IMR-90 (cell line): ENCODE measurements around the gene SIGLEC12. TPM values are rescaled to one million over a fixed set of nuclear protein-coding genes. Genes with fewer than 3 reads are reported as not detected.

ENCODE experiments used
- ATAC-seq: fragments of 200-7000 bp; cut with Tn5 transposase; 2 replicates; pipeline ENCODE4 v1.9.1; 2020; ENCODE audit warnings: low read depth, mild to moderate bottlenecking, moderate library complexity
- BruUV-seq: library from RNA; stranded (reverse); fragments of 400-500 nt; replicated peaks from 2 replicates; lab custom pipeline; 2021; lab: Mats Ljungman, UMichigan
- CTCF ChIA-PET: fragments of 300-600 bp; formaldehyde crosslinking; extraction: SDS; loops from one replicate; lab custom pipeline; 2021; ENCODE audit warnings: antibody characterized with exemption; lab: Yijun Ruan, JAX
- POLR2A ChIA-PET: fragments of 300-600 bp; sonication (Branson Sonifier 250); formaldehyde crosslinking; loops from one replicate; lab custom pipeline; 2022; ENCODE audit warnings: antibody characterized with exemption; ENCODE audit not compliant: unreplicated experiment; lab: Charles Lee
- DNase-seq: peaks from one replicate; pipeline ENCODE4 v3.0.0; 2013
- H2AFZ ChIP-seq: replicated peaks from 2 replicates; pipeline ENCODE3; 2013; ENCODE audit warnings: low read length, mild to moderate bottlenecking; ENCODE audit not compliant: poor library complexity
- H2AK5ac ChIP-seq: 2 replicates; pipeline ENCODE4 v1.6.1; 2013; ENCODE audit warnings: low read depth, low read length, inconsistent platforms
- H2AK9ac ChIP-seq: replicated peaks from 2 replicates; pipeline ENCODE3; 2013; ENCODE audit warnings: mild to moderate bottlenecking, low read depth, low read length, moderate library complexity; ENCODE audit not compliant: poor library complexity
- H2BK120ac ChIP-seq: 2 replicates; pipeline ENCODE4 v1.6.1; 2013; ENCODE audit warnings: low read depth, low read length, inconsistent platforms
- H2BK15ac ChIP-seq: 3 replicates; pipeline ENCODE4 v1.6.1; 2013; ENCODE audit warnings: low read depth, low read length, inconsistent platforms
- H2BK20ac ChIP-seq: 2 replicates; pipeline ENCODE4 v1.6.1; 2013; ENCODE audit warnings: low read depth, mild to moderate bottlenecking, inconsistent platforms, low read length, moderate library complexity
- H2BK5ac ChIP-seq: 2 replicates; pipeline ENCODE4 v1.6.1; 2013; ENCODE audit warnings: mild to moderate bottlenecking, low read depth, low read length, inconsistent platforms; ENCODE audit not compliant: poor library complexity, severe bottlenecking
- H3K14ac ChIP-seq: replicated peaks from 2 replicates; pipeline ENCODE4 v1.6.1; 2013; ENCODE audit warnings: low read depth, low read length, inconsistent platforms
- H3K18ac ChIP-seq: 2 replicates; pipeline ENCODE4 v1.6.1; 2013; ENCODE audit warnings: low read depth, low read length, control low read depth
- H3K23ac ChIP-seq: 2 replicates; pipeline ENCODE4 v1.6.1; 2013; ENCODE audit warnings: low read depth, low read length, inconsistent platforms
- H3K27ac ChIP-seq: 2 replicates; pipeline ENCODE4 v1.5.1; 2013; ENCODE audit warnings: mild to moderate bottlenecking, control low read depth, low read length; ENCODE audit not compliant: insufficient read depth
- H3K27me3 ChIP-seq: 2 replicates; pipeline ENCODE4 v1.6.1; 2013; ENCODE audit warnings: low read length; ENCODE audit not compliant: control insufficient read depth, insufficient read depth
- H3K36me3 ChIP-seq: 2 replicates; pipeline ENCODE4 v1.6.1; 2013; ENCODE audit warnings: low read length, mixed read lengths; ENCODE audit not compliant: control insufficient read depth, insufficient read depth
- H3K4ac ChIP-seq: 2 replicates; pipeline ENCODE4 v1.6.1; 2013; ENCODE audit warnings: low read depth, low read length, inconsistent platforms
- H3K4me1 ChIP-seq: 2 replicates; pipeline ENCODE4 v1.6.1; 2013; ENCODE audit warnings: low read length, mixed read lengths; ENCODE audit not compliant: control insufficient read depth, insufficient read depth
- H3K4me2 ChIP-seq: 2 replicates; pipeline ENCODE4 v1.6.1; 2013; ENCODE audit warnings: low read depth, mild to moderate bottlenecking, control low read depth, low read length, moderate library complexity
- H3K4me3 ChIP-seq: 2 replicates; pipeline ENCODE4 v1.5.1; 2013; ENCODE audit warnings: low read depth, mild to moderate bottlenecking, control low read depth, low read length, moderate library complexity; ENCODE audit not compliant: insufficient read depth
- H3K56ac ChIP-seq: 2 replicates; pipeline ENCODE4 v1.6.1; 2013; ENCODE audit warnings: low read length, inconsistent platforms; ENCODE audit not compliant: insufficient read depth; ENCODE audit errors: extremely low read depth
- H3K79me1 ChIP-seq, 2 experiments: 2 replicates each; pipeline ENCODE4 v1.6.1; 2013; ENCODE audit warnings: low read length in 2 of 2, inconsistent platforms in 1 of 2, low read depth in 1 of 2
- H3K9ac ChIP-seq: 2 replicates; pipeline ENCODE4 v1.6.1; 2013; ENCODE audit warnings: low read depth, low read length, control low read depth
- H3K9me1 ChIP-seq: 2 replicates; pipeline ENCODE4 v1.6.1; 2013; ENCODE audit warnings: low read length, inconsistent platforms; ENCODE audit not compliant: insufficient read depth
- H3K9me3 ChIP-seq: 2 replicates; pipeline ENCODE4 v1.6.1; 2013; ENCODE audit warnings: low read length; ENCODE audit not compliant: control insufficient read depth, insufficient read depth
- H4K20me1 ChIP-seq: 2 replicates; pipeline ENCODE4 v1.6.1; 2013; ENCODE audit warnings: low read length, inconsistent platforms; ENCODE audit not compliant: insufficient read depth
- H4K5ac ChIP-seq: 2 replicates; pipeline ENCODE4 v1.6.1; 2013; ENCODE audit warnings: mild to moderate bottlenecking, low read depth, low read length, control low read depth
- H4K8ac ChIP-seq, 2 experiments: 2 replicates each; pipeline ENCODE4 v1.6.1; 2013; ENCODE audit warnings: low read depth in 2 of 2, low read length in 2 of 2, control low read depth in 1 of 2, inconsistent platforms in 1 of 2
- H4K91ac ChIP-seq: 2 replicates; pipeline ENCODE4 v1.6.1; 2013; ENCODE audit warnings: low read depth, low read length, inconsistent platforms; ENCODE audit not compliant: insufficient read depth
- MAFK ChIP-seq: IDR thresholded peaks from 2 replicates; pipeline ENCODE4 v1.6.1; 2012; ENCODE audit warnings: low read depth, low read length, improper control_type of control experiment
- SMC3 ChIP-seq: fragments of 150-350 bp; IDR thresholded peaks from 2 replicates; pipeline ENCODE4 v1.6.1; 2016; ENCODE audit warnings: low read depth, mild to moderate bottlenecking, antibody characterized with exemption, low read length, moderate library complexity
- WGBS, 2 experiments: methylation state at CpG; one replicate each; pipeline versions ENCODE4 v1.1.5 to v1.1.7; 2013; ENCODE audit warnings: missing lambda C conversion rate in 2 of 2; ENCODE audit not compliant: insufficient read length in 1 of 2; ENCODE audit errors: extremely low coverage in 2 of 2; 5-methylcytosine and 5-hydroxymethylcytosine counted together
- dilution Hi-C: fragments of 300-500 bp; cut with HindIII; formaldehyde crosslinking; loops from one replicate; pipeline ENCODE4 v1.14.3; 2018; ENCODE audit warnings: low sequenced_read_pairs; ENCODE audit not compliant: unreplicated experiment
- in situ Hi-C: fragments of 300-500 bp; cut with MboI; formaldehyde crosslinking; loops from 3 replicates; pipeline ENCODE4 v1.14.3; 2019; ENCODE audit warnings: low sequenced_read_pairs, inconsistent platforms, mixed read lengths
- intact Hi-C: fragments of 100-400 bp; cut with micrococcal nuclease; formaldehyde crosslinking; loops from 2 replicates; pipeline ENCODE4 v1.10.0; 2022
- polyA plus RNA-seq, 3 experiments: library from polyadenylated mRNA; depleted of rRNA; stranded (reverse); fragments of >200 nt; gene quantifications; 2 replicates each; pipeline ENCODE4 v1.2.3, GENCODE V29; 2012; ENCODE audit warnings: low replicate concordance in 1 of 3
- total RNA-seq: library from RNA; depleted of rRNA; stranded (reverse); fragments of >200 nt; gene quantifications from 2 replicates; pipeline ENCODE4 v1.2.3, GENCODE V29; 2012

SIGLEC12 gene
- total and polyA plus RNA-seq, 2 of the 4 experiments (the other 2 are of a cell fraction): not detected

- Histone ChIP-seq H2AK5ac (no peak overlapping the region), H3K9ac (no peak overlapping the region), H3K4me1 (no peaks in the 10 kb centered on the region), H3K36me3 (no peaks in the 10 kb centered on the region), H3K9me1 (no peaks in the 10 kb centered on the region), H3K4ac (no peak overlapping the region), H2AFZ (no peak overlapping the region), H3K56ac (no peak overlapping the region), H3K23ac (no peak overlapping the region), H3K27ac (no peak overlapping the region), H2AK9ac (no peak overlapping the region), H3K9me3 (peaks cover 3% of the 10 kb centered on the region; the same call in 1 of the 2 replicates), H2BK120ac (no peak overlapping the region), H4K5ac (no peak overlapping the region), H3K27me3 (no peaks in the 10 kb centered on the region), H3K4me2 (no peak overlapping the region), H2BK20ac (no peak overlapping the region), H2BK15ac (no peak overlapping the region), H3K18ac (no peak overlapping the region), H3K4me3 (no peak overlapping the region), H4K91ac (no peak overlapping the region), H3K14ac (no peak overlapping the region), H4K8ac (no peak overlapping the region), H3K79me1 (no peaks in the 10 kb centered on the region), H2BK5ac (no peak overlapping the region), H4K20me1 (no peaks in the 10 kb centered on the region)
- BruUV-seq: no TSS peak
- WGBS, 2 experiments: 54% methylated on average over 4 of the region's 20 CpGs; no CpG with 5 or more reads in 1 of the 2 experiments
- ChIA-PET POLR2A (no interaction called here), CTCF (no interaction called here)
- dilution Hi-C loops (no loop called here), in situ Hi-C loops (no loop called here), intact Hi-C loops (loop anchor here (5.0 kb wide), 1 partner anchor 129 kb away; no protein-coding TSS in a partner anchor)
- DNase-seq (no peak), ATAC-seq (no peak)
- TF ChIP-seq SMC3: no peak
- TF ChIP-seq MAFK: no peak
Observed at GRCh38 chr19:51550848-51551672, 49.5 kb upstream of the SIGLEC12 start.
